ENCODE results near the gene PDE10A.

DNA sequence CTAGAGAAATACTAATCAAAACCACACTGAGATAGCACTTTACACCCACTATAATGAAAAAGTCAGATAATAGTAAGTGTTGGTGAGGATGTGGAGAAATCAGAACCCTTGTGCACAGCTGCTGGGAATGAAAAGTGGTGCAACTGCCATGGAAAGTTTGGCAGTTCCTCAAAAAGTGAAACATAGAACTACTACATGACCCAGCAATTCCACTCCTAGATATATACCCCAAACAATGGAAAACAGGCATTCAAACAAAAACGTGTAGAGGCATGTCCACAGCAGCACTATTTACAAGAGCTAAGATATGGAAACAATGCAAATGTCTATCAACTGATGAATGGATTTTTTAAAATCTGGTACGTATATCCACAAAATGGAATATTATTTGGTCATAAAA lies 236.1 kb downstream of the PDE10A start:
- TF ChIP-seq, protein P1, sequence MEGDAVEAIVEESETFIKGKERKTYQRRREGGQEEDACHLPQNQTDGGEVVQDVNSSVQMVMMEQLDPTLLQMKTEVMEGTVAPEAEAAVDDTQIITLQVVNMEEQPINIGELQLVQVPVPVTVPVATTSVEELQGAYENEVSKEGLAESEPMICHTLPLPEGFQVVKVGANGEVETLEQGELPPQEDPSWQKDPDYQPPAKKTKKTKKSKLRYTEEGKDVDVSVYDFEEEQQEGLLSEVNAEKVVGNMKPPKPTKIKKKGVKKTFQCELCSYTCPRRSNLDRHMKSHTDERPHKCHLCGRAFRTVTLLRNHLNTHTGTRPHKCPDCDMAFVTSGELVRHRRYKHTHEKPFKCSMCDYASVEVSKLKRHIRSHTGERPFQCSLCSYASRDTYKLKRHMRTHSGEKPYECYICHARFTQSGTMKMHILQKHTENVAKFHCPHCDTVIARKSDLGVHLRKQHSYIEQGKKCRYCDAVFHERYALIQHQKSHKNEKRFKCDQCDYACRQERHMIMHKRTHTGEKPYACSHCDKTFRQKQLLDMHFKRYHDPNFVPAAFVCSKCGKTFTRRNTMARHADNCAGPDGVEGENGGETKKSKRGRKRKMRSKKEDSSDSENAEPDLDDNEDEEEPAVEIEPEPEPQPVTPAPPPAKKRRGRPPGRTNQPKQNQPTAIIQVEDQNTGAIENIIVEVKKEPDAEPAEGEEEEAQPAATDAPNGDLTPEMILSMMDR (IDR thresholded peaks at IDR 0.05), result no peak
- no peak for TF ChIP-seq POLR2A (IDR thresholded peaks at IDR 0.05)

All from sigmoid colon (tissue), 3 donors.